Suppressor macrophage treated with lipopolysaccharide for 1 hour (primary cell): ENCODE measurements around the gene TAX1BP3.
"Not testable (repeated sequence)": the region's sequence is repeated elsewhere in the genome, so short reads cannot be mapped to it uniquely, and the experiment has no call there.

ENCODE experiments used
- DNase-seq, 3 donors: peaks; one replicate each; pipeline ENCODE4 v3.0.0-alpha.2; 2020 to 2022

Gene TAX1BP3, protein sequence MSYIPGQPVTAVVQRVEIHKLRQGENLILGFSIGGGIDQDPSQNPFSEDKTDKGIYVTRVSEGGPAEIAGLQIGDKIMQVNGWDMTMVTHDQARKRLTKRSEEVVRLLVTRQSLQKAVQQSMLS

DNA sequence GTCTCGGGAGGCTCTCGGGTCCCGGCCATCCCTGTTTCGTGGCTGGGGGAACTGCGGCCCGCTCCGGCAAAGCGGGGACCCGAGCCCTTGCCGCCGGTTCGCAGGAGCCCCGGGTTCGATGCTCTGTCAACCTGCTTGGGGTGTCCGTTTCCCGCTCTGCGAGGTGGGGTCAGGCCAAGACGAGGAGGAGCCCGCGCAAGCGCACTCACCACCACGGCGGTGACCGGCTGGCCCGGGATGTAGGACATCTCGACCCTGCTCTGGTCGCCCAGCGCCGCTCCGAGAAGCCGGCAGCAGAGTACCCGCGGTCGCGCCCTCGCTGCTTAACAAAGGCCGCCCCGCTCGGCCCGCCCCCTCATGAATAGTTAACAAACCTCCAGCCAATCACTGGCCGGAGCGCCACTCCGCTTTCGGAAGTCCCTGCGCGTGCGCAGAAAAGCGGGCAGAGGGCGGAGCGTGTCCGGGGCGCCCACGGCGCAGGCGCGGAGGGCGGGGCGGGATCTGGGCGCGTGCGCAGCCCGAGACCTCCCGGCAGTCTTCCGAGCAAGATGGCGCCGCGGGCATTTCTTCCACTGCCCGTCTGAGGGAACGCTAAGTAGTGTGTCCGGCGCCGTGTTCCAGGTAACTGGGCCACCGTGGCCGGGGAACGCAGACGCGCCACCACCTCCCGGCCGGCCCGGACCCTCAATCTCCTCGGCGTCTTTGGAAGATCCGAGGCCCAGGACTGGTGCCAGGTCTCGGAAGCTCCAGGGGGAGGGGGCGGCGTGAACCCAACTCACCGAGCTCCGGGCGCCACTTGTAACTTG, at the start of gene TAX1BP3, which contains the start of gene EMC6:
TSS of gene TAX1BP3 (minus strand) at position 300 of the 806 bp plus-strand sequence. CDS start at position 248, 52 bp downstream.
TSS of gene EMC6 (plus strand) at position 534 of the 806 bp plus-strand sequence. CDS start 335 bp downstream, outside the sequence.
- peak; percentile 100 for DNase-seq

DNA sequence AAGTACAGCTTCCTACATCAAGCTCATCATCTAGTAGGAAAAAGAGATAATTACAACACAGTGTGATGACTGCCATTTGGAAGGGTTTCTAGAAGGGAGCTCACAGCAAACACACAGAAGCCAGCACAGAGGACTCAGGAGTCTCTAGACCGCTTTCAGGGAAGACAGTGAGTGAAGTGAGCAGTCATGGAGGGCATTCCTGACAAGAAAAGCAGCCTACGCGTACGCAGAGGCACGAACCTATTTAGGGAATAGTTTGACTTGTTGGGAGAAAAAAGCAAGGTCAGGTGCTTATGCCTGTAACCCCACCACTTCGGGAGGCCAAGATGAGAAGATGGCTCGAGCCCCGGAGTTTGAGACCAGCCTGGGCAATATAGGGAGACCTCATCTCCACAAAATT, 46.9 kb upstream of the TAX1BP3 start:
- no peak for DNase-seq

DNA sequence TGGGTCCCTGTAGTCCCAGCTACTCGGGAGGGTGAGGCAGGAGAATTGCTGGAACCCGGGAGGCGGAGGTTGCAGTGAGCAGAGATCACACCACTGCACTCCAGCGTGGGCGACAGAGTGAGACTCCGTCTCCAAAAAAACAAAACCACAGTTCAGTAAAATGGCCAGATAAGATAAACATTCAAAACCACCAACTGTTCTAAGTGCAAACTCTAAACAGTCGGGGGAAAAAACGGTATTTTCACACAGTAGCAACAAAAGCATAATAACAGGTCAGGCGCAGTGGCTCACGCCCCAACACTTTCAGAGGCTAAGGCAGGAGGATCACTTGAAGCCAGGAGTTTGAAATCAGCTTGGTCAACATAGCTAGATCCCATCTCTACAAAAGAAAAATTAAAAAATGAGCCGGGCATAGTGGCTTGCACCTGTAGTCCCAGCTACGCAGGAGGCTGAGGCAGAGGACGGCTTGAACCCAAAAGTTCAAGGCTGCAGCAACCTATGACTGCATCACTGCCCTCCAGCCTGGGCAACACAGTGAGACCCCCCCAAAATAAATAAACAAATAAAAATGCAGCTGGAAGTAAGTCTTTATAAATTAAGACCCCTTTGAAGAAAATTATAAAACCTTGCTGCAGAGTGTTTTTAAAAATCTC, 44.6 kb upstream of the TAX1BP3 start:
- DNase-seq, result no peak

DNA sequence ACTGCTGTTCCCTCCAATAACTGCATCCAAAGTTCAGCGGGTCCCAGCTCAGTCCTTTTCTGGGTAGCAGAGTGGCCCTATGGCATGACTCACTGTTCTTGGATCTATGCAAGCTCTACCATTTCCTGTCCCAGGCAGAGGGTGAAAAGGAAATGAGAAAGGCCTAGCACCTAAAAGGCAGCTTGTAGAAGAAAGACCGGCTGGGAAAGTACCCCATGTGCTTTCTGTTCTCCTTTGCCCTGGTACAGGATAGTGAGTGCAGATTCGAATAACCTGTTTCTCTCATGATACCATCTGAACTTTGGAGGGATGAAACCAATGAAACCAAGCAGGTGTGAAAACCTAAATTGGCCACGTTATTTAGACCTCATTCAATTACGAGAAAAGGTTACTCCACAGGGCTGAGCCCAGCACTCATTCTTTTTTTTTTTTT, 42.6 kb upstream of the TAX1BP3 start:
- DNase-seq, result peak; percentile 87 to 94 (median 91)

DNA sequence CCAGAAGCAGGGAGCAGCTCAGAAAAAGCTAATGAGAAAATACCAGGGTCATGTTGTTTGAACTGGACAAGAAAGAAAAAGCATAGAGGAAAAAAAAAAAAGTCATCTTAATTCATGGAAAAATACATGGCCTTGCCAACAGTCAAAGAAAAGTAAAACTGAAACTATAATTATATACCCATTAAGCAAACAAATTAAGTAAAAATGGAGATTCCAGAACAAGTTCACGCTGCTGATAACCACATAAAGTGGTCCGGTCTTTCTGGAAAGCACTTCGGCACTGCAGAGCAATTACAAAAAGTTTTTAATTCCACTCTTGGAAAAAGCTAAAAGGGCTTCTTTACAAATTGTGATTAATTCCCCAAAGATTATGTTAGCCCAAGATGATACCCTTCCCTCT, 40.0 kb upstream of the TAX1BP3 start:
- DNase-seq, result peak in 1 of 3 donors; percentile 39

DNA sequence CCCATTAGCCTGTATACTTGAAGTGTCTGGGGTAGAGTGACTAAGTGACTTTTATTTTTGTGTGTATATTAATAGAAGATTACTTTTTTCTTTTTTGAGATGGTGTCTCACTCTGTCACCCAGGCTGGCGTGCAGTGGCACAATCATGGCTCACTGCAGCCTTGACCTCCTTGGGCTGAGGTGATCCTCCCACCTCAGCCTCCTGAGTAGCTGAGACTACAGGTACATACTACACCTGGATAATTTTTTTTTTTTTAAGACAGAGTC, 37.3 kb upstream of the TAX1BP3 start:
- not testable (repeated sequence) for DNase-seq

DNA sequence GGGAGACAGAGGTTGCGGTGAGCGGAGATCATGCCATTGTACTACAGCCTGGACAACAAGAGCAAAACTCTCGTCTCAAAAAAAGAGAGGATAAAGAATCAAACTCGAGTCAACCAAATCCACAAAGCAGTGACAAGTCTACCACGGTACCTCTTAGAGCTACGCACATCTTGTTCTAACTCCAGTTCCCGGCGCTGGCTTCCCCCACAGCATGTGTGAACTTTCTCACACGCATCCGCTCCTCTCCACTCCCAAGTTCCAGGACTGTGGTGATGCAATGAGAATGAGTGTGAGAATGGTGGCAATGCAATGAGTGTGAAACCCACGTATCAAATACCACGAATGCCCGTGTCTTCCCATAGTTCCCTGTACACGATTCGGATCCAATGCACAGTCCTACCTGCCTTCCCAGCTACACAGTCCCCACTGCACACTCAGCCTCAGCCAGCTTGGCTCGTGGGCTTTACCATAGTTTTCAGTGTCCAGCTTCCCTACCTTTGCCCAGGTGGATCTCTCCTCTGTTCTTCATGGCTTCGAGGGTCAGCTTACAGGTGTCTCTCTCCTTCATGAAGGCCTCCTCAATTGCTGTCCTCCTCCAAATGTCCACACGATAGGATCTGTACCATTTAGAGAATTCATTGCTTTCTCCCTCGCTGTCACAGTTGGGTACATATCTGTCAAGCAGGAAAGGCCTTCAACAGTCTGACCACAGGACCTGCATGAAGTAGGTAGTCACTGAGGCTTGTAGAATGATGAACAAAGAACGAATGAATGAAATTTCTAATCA, 36.7 kb upstream of the TAX1BP3 start:
- DNase-seq, result no peak

DNA sequence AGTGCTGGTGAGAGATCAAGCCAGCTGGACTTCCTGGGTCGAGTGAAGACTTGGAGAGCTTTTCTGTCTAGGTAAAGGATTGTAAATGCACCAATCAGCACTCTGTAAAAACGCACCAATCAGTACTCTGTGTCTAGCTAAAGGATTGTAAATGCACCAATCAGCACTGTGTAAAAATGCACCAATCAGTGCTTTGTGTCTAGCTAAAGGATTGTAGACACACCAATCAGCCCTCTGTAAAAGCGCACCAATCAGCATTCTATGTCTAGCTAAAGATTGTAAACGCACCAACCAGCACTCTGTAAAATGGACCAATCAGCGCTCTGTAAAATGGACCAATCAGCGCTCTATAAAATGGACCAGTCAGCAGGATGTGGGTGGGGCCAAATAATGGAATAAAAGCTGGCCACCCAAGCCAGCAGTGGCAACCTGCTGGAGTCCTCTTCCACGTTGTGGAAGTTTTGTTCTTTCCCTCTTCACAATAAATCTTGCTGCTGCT, 33.7 kb upstream of the TAX1BP3 start:
- not testable (repeated sequence) for DNase-seq

DNA sequence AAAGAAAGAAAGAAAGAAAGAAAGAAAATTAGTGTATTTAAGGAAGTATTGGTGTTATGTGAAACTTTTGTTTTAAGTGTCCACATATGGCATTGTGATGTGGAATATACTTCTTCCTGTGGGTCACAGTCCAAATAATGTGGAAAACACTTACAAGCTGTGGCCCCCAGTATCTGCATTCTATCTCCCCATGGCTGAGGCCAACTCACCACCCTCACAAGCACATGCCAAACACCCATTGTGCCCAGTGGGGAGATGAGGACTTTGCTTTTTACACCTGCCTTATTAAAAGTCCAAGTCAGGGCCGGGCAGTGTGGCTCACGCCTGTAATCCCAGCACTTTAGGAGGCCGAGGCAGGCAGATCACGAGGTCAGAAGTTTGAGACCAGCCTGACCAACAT, 31.6 kb upstream of the TAX1BP3 start:
- DNase-seq, result no peak

DNA sequence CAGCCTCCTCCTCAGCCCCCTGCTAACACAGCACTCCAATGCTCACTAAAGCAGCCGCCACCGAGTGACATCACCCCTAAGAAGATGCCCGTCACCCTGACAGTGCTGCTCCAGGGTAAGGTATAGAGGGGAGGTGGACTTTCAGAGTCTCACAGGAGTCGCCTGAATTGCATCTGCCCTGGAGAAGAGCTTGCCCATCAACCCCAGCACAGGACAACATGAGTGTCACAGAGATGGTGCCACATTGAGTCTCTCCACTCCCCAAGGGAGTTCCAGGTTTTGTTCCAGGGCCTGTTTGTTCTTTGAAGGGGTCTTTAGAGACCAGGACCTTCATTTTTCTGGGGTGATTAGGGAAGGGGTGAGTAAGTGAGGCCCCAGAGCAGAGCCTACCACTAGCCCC, 29.8 kb upstream of the TAX1BP3 start:
- DNase-seq, result no peak

DNA sequence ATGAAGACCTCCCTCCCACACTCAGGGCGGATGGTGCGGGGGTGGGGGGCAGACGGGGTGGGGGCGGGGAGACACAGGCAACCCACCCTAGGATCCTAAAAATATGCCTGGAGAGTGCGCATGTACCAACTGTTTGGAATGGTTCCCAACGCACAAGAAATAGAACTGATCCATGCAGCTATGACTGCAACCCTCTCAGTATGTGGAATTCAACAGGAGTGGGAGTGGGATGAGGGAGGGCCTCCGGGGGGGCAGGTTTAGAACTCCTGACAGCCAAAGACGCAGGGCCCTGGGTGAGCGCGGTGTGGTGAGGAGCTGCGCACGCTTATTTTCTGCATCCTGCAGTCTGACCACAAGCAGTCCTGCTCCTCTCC, 28.7 kb upstream of the TAX1BP3 start:
- DNase-seq, result no peak

DNA sequence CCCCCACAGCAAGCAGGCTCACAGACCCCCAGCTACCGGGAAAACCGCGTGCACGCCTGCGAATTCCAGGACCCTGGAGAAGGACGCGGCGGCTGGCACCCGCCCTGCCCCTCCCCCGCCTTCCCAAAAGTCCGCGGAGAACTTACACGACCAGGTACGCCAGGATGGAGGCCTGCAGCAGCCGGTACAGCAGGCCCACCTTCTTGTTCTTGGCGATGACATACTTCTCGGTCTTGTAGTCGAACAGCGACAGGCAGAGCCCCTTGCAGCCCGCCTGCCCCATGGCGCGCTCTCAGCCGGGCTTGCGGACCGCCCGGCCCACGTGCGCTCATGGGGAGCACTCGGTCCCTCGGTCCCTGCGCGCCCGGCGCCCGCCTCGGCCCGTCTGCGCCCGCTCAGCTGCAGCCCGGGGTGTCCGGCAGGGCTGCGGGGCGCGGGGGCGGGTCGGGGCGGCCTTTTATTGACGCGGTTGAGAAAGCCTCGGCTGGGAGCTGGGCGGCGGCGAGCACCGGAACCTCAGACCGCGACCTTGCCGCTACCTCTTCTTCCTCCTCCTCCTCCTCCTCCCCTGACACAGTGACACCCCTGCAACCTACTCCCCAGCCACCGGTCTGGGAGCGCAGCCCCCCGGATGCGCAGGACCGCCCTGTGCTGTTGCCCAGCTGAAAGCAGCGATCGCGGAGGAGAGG, 27.5 kb upstream of the TAX1BP3 start, which contains the start of gene P2RX5:
TSS of gene P2RX5 (minus strand) at position 433 of the 689 bp plus-strand sequence. CDS start at position 283, 150 bp downstream.
- peak; percentile 49 to 77 (median 60) for DNase-seq

DNA sequence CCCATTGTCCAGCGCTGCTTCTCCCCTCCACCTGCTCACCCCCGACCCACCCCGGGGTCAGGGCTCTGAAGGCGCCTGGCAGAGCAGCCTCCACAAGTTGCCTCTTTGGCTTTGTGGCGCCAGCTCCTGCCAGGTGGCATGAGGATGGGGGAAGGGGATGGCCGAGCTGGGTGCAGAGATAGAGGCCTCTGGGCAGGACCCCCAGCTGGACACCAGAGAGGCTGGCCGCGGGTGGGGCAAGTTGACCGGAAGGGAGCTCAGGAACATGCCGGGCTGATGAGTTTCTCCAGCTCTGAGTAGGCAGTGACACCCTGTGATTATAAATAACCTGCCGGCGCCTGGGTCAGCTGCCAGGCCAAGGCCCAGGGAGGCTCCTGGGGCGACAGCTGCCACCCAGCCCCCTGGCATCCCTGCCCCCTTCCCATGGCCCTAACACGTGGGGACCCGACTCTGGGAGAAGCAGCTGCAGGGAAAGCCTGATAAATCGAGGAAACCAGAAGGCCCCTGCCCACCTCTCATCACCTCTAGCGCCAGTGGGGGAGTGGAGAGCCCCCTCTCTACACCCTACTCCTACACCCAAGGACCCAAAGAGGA, 26.8 kb upstream of the TAX1BP3 start:
- no peak for DNase-seq

DNA sequence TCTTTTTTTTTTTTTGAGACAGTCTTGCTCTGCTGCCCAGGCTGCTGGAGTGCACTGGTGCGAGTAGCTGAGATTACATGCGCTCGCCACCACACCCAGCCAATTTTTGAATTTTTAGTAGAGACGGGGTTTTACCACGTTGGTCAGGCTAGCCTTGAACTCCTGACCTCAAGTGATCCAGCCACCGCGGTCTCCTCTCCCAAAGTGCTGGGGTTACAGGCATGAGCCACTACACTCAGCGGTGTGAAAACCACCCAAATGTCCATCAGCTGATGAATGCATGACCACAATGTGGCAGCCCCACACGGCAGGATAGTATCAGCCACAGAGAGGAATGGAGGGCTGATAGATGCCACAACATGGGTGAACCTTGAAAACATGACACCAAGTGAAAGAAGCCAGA, 25.5 kb upstream of the TAX1BP3 start:
- DNase-seq, result no peak

DNA sequence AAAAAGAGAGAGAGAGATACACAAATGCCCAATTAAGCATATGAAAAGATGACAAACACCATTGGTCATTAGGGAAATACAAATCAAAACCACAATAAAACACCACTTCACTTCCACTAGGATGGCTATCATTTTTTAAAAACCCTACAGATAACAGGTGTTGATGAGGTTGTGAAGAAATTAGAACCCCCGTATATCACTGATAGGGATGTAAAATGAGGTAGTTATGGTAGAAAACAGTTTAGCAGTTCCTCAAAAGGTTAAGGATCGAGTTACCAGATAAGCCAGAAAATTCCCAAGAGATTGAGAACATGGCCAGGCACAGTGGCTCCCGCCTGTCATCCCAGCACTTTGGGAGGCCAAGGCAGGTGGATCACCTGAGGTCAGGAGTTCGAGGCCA, 24.8 kb upstream of the TAX1BP3 start:
- DNase-seq, result no peak

DNA sequence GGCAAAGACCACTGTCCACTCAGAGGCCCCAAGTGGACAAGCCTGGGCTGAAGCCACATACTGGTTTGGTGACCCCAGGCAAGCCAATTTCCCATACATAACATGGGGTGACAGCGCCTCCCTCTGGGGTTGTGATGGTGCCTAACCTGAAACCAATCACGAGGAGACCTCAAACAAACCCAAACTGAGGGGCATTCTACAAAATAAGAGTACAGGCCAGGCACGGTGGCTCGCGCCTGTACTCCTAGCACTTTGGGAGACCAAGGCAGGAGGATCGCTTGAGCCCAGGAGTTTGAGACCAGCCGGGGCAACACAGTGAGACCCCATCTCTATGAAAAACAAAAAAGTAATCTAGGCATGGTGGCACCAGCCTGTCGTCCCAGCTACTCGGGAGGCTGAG, 24.0 kb upstream of the TAX1BP3 start:
- no peak for DNase-seq

DNA sequence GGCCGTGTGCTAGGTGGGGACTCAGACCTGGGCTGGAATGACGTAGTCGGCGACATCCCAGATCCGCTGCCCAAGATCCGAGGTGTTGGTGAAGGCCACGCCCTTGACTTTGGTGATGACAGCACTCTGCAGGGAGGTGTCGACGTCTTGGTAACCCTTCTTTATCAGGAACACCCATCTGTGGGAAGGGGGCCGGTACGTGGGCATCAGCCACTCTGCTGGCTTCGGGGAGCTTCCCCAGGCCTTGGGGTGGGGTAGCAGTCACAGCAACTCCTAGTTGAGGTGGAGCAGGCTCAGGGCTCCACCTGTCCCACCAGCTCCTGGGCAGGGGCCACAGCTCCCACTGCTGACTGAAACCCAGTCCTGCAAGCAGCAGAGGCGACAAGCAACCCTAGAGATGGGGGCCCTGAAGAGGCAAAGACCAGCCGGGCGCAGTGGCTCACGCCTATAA, 23.3 kb upstream of the TAX1BP3 start:
- DNase-seq, result no peak

DNA sequence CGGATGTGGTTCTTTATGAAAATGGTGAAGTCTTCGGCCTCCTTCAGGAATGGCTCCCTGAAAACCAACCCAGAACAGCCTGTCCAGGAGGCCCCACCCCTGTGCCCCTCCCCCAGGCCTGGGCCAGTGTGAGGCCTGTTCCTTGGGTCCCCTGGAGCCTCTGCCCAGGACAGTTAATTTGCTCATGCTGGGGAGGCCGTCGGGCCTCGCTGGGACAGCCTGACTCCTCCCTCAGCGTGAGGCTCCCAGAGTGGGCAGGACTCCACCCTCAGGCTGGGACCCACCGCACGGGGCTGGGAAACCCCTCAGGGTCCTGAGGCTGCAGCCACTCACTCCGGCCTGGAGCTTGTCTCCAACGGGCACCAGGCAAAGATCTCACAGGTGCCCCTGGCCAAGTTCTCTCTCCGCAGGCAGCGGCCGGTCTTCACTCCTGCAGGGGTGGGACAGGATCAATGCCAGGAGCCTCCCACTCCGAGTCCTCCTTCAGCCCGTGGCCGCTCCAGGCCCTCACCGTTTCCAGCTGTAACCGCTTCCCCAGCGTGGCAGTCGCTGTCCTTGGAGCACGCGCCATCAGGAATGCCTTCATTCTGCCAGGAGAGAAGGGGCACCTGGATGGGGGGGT, 21.8 kb upstream of the TAX1BP3 start:
- DNase-seq, result no peak

DNA sequence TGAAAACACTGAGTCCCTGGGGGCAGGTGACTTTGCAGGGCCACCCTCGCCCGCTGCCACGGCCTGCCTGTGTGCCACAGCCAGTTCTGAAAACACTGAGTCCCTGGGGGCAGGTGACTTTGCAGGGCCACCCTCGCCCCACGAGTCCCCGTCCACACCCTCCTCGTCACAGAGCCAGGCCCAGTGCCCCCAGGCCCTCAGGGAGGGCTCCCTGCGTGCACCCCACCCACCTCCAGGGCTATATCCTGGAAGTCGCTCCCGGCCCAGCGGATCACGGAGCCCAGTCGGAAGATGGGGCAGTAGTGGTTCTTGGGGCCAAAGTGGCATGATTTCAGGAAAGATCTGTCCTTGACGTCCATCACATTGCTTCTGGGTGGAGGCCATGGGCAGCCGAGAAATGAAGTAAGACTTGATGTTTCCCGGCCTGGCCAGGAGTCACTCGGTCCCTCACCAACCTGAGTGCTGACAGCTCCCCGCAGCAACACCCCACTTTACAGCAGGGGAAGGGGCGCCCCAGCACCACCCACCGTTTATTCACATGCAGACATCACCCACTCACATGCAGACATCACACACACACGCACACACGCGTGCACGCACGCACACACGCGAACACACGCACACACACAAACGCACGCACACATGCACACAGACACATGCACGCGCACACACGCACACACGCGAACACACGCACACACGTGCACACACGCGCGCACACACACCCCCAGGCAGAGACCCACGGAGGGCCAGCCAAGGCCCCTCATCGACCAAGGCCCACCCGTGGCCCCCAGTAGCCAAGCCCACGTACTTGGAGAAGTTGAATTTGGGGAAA, 21.1 kb upstream of the TAX1BP3 start:
- no peak for DNase-seq

DNA sequence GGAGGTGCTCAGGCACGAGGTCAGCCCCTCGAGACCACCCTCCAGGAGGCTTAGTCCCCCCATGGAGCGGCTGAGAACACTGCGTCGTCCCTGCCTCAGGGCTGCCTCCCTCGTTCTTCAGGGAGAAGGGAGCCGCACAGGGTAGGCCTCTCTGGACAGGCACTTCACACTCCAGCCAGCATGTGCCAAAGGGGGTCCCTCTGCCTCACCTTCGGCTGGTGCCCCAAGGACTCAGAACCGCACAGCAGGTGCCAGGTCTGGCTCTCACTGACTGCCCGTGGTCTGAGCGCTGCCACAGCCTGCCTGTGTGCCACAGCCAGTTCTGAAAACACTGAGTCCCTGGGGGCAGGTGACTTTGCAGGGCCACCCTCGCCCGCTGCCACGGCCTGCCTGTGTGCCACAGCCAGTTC, 20.5 kb upstream of the TAX1BP3 start:
- no peak for DNase-seq
